GM21825 (cell line): ENCODE measurements around the gene FREM2.

Source experiments
- ATAC-seq: cut with Tn5 transposase; IDR thresholded peaks from one replicate; pipeline ENCODE4 v1.9.1; 2021; ENCODE audit warnings: mild to moderate bottlenecking, moderate library complexity; ENCODE audit not compliant: unreplicated experiment

The FREM2 gene

DNA sequence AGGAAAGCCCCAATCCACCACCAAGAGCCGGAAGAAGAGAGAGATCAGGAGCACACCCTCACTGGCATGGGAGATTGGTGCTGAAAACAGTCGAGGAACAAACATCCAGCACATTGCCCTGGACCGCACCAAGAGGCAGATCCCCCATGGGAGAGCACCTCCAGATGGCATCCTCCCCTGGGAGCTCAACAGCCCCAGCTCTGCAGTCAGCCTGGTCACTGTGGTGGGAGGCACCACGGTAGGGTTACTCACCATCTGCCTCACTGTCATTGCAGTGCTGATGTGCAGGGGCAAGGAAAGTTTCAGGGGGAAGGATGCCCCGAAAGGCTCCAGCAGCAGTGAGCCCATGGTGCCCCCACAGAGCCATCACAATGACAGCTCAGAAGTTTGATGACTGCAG is 193.5 kb downstream of the FREM2 start:
- no peak for ATAC-seq

DNA sequence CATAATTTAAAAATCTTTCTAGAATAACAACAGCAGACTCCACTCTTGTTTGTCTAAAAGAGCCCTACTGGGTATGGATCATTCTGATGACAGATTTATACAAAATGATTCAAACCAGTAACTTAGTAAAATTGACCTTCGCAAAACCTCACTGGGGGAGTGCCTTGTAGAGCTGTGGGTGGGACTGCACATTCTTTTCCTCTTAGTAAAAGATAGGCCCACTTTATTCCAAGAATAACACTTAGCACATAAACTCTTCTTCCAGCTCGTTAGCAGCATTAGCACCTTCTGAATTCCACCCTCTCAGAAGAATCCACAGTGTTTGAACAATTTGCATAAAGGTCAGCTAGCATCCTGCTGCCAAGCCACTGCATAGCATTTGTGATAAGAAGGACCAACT is 196.9 kb downstream of the FREM2 start:
- no peak for ATAC-seq

DNA sequence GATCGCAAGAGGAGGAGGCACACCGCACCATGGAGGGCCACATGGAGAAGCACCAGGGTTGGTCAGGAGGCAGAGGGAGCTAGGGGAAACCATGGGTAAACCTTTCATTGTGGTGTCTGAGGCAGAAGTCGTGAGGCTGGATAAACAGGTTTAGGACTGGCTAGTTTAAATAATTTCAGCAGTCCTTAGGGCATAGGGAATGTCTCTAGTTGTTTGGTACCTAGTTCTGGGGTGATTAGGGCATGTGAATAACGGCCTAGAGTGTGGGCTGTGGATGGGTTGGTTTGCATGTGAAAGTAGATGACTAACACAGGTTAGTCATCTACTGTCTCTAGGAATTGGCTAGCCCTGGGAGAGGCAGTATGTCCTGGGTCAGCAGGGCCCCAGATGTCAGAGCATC is 201.4 kb downstream of the FREM2 start:
- no peak for ATAC-seq

DNA sequence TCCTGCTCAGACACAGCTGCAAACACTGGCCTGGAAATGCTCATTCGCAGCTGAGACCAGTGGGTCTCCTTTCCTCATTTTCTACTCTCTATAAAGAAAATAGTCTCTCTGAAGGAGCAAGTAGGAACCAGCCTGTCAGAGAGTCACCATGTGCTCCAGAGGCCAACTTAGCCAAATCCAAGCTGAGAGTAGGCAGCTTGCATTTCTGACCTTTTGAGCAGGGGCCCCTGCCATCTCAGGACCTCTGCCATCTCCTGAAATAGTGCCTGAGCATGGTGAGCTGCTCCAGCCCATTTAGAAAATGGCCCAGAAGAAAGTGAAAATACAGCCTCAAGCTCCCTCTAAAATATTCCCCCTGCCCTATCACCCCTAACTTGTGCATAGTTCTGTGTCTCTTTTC is 208.2 kb downstream of the FREM2 start:
- ATAC-seq, result no peak

DNA sequence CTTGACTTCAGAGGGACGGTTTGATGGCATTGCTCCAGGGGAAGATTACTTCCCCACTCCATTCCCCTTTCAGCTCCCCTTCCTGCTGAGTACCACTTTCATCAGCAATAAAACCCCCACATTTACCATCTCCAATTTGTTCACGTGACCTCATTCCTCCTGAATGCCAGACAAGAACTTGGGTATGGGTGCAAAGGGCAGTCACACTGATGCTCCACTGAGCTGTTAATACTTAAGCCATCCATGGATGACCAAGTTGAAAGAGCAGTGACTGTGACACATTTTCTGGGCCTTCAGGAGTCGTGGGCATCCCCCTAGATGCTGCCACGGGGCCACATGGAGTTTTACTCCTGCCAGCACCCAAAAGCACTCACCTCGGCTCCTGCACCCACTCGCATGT is 210.6 kb downstream of the FREM2 start:
- no peak for ATAC-seq

DNA sequence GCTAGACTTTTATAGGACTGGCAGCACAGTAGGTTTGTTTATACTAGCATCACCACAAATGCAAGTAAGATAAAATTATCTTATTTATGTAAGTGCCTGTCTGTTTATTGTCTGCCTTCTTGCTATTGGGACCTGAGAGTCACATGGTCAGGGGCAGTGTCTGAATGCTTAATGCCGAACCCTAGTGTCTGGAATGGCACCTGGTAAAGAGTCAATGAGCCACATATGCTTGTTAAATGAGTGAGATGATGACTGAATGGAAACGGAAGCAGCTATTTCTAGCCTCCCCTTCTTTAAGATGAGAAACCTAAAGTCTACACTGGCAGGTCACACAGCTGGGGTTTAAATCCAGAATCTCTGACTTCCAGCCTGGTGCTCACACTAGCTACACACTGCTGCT is 211.6 kb downstream of the FREM2 start:
- ATAC-seq, result no peak

DNA sequence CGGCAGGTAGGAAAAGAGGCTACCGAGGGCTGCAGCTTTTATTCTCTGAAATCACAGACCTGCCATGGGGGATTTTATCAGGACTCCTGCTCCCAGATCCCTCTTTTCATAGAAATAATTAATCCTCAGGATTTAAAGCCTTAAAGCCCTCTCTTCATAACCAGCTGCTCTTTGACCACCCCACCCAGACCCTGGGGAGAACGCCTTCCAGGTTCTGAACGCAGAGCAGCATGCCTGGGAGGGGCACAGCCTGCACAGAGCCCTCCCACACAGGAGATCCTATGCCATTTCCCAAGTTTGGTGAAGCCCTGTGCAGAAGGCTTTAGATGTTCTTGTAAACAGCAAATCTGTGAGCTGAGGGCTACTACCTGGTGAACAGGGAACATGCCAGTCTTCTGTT is 212.7 kb downstream of the FREM2 start:
- ATAC-seq, result no peak

DNA sequence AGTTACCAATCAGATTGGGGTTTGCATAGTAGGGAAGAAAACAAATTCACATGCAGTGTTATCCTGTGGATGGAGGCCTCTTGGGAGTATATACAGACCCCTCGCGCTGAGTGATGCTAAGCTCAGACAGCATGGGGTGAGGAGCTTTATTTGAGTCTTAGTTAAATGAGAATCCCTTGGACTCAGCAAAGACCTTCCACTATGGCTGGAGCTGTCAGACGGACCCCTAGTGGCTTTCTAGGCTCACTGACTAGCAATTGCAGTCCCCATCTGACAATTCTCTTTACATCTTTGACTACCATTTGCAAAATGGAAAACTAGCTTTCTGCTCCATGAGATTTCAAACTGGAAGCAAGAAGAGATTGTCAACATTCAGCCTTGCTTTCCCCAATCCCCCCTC is 213.3 kb downstream of the FREM2 start:
- ATAC-seq, result no peak

DNA sequence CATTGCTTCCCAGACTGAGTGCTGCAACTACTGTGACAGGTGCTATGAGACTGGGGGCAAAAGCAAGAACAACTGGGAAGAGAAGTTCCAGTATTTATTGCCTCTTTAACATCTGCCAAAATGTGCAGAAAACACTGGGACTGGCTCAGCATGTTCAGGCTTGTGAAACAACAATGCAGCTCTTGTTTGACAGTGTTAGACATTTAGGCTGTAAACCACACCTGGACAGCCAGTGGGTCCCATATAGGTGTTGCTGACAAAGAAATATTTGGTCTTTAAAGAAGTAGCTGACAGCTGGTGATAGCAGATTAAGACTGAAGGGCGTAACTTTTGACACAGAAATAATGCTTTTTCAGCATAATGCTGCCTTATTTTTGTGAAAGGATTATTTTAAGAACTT is 215.7 kb downstream of the FREM2 start:
- no peak for ATAC-seq

DNA sequence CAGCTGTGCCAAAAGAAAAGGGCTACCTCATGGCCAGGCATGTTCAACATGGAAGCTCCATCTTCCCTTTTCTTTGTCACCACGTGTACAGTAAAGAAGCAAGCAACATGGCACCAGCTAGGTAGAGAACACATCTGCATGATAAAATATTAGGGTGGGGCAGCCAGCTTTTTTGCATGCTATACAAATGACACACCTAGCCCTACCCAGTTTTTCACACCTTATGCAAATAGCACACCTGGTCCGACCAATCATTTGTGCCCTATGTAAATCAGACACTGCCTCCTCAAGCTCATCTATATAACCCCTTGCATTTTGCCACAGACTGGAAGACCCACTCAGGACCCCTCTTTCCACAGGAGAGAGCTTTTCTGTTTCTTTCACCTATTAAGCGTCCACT is 218.2 kb downstream of the FREM2 start:
- no peak for ATAC-seq

DNA sequence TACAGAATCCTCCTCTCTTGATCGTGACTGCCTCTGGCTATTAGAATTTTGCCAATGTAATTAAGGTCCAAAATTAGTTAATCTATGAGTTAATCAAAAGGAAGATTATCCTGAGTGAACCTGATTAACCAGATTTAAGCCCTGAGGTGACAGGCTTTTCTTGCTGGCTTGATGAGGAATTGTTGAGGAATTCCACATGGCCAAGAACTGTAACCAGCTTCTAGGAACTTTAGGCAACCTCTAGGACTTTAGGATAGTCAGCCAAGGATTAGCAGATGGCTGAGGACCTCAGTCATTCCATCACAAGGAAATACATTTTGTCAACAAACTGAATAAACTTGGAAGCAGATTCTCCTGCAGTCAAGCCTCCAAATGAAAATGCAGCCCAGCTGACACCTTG is 219.0 kb downstream of the FREM2 start:
- ATAC-seq, result no peak

DNA sequence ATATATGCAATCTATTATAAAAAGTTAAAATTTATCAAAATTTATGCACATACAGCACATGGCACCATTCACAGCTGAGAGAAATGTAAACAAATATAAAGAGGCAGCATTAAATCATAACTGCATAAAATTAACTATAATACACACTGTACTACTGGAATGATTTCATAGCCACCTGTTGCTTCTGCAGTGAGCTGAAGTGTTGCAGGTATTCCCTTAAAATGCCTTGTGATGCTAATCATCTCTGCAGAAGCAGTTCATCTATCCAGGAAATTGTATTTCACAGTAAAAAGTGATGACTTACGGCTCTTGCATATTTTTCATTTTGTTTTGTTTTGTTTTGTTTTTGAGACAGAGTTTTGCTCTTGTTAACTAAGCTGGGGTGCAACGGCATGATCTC is 221.7 kb downstream of the FREM2 start:
- no peak for ATAC-seq

DNA sequence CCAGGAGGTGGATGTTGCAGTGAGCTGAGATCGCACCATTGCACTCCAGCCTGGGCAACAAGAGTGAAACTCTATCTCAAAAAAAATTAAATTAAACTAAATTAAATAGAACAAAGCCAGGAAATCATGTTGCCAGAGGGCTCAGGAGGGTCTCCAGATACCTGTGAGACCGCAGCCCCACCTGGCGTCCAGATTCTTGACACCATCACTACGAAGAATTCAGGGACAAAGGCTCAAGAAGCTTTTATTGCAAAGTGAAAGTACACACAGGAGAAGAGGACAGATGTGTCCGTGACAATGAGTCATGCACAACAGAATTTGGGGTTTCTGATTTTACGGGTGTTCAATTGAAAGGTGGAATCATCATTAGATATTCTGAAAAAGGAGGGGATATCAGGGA is 227.2 kb downstream of the FREM2 start:
- no peak for ATAC-seq

DNA sequence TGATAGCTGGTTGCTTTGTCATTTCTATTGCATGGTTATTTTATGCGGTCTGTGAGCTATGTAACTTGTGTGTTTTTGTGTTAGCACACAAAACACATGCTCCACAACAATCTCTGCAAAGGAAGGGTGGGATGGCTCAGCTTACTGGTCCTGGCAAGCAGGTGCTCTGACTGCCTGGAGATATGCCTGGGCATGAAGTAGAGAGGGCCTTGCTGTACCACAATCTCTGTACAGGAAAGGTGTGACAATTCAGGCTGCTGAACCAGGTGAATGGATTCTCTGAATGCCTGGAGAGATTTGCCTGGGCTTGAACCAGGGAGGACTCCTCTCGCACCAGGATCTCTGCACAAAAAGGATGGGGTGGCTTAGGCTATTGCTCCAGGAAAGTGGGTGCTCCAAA is 234.2 kb downstream of the FREM2 start:
- ATAC-seq, result no peak

DNA sequence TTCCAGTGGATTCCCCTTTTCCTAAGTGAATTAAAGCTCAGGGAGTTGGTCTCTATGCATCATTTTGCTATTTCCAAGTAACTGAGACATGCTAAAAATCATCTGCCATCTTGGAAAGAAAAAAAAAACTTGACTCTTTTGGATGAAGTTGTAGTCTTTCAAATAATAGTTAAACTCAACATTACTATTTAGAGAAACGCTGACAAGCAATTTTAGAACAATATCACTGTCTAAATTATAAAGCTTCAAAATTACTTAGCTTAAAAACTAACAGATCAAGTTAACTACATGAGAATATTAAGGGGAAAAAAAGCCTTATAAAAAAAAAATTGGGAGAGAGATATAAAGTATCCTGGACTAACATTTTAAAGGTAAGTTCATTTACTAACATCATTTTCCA is 235.3 kb downstream of the FREM2 start:
- ATAC-seq, result no peak

DNA sequence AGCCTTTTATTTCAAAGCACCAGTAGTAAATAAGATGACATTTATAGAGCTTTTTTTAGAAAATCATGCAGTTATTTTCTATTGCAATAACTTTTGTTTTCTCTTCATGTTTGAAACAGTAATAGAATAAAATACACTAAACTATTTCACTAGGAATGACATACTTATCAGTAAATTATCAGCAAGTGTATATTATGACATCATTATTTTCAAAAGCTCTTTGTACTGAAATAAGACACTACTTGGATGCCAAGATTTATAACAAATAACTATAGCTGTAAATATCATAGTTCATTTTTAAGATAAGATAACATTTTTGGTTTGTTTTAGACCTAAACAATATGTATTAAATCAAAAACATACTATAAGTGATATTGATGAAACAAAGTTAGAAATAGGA is 246.9 kb downstream of the FREM2 start:
- ATAC-seq, result no peak
